HepG2 (cell line): Measurements from ENCODE around the gene POLR1G. TPM values are rescaled to one million over a fixed set of nuclear protein-coding genes. Genes with fewer than 3 reads are reported as not detected.

Experiments
- ATAC-seq: fragments of 200-7000 bp; cut with Tn5 transposase; 3 replicates; pipeline ENCODE4 v1.9.1; 2020; ENCODE audit warnings: mild to moderate bottlenecking, moderate library complexity
- BruUV-seq: library from RNA; stranded (reverse); fragments of 400-500 nt; replicated peaks from 2 replicates; lab custom pipeline; 2021; lab: Mats Ljungman, UMichigan
- CTCF ChIA-PET: fragments of 300-600 bp; formaldehyde crosslinking; extraction: SDS; loops from one replicate; lab custom pipeline; 2021; ENCODE audit warnings: low total read pairs, inconsistent platforms, low intra/inter-chr PET ratio; lab: Yijun Ruan, JAX
- POLR2A ChIA-PET: fragments of 350-600 bp; sonication (Branson Sonifier 250); formaldehyde crosslinking; loops from one replicate; lab custom pipeline; 2020; ENCODE audit warnings: antibody characterized with exemption, inconsistent platforms; lab: Yijun Ruan, JAX
- DNase-seq: peaks from one replicate; pipeline ENCODE4 v3.0.0-alpha.2; 2015; ENCODE audit warnings: low spot score
- FAIRE-seq: peaks from 3 replicates; lab custom pipeline; 2011; peaks lifted over from hg19 to GRCh38; lab: Jason Lieb, UNC
- H2AFZ ChIP-seq: one replicate; pipeline ENCODE4 v1.6.1; 2011; ENCODE audit warnings: low read length, inconsistent platforms
- H3K27ac ChIP-seq: fragments of 300-600 bp; 3 replicates; pipeline ENCODE4 v1.8.0; 2011; ENCODE audit warnings: mixed run types, mild to moderate bottlenecking, mixed read lengths, low read length, inconsistent platforms; ENCODE audit not compliant: insufficient read depth; ENCODE audit errors: extremely low read length
- H3K27me3 ChIP-seq, 2 experiments: fragments of 200-600 bp in 1 of 2; 2 replicates in 1 of 2; 3 replicates in 1 of 2; pipeline versions ENCODE4 v1.6.0 to v1.8.0; 2011; ENCODE audit warnings: low read length in 2 of 2, mild to moderate bottlenecking in 2 of 2, moderate library complexity in 2 of 2, inconsistent platforms in 1 of 2; ENCODE audit not compliant: insufficient read depth in 2 of 2, control insufficient read depth in 1 of 2
- H3K36me3 ChIP-seq, 2 experiments: fragments of 200-600 bp in 1 of 2; replicated peaks in 1 of 2; 2 replicates in 1 of 2; 3 replicates in 1 of 2; pipeline versions ENCODE4 v1.5.1 to v1.8.0; 2011; ENCODE audit warnings: low read length in 2 of 2, inconsistent platforms in 1 of 2; ENCODE audit not compliant: insufficient read depth in 2 of 2, control insufficient read depth in 1 of 2
- H3K4me1 ChIP-seq: 2 replicates; pipeline ENCODE4 v1.5.1; 2012; ENCODE audit warnings: low read length, inconsistent platforms; ENCODE audit not compliant: insufficient read depth
- H3K4me2 ChIP-seq: 2 replicates; pipeline ENCODE4 v1.6.0; 2011; ENCODE audit warnings: low read depth, low read length, inconsistent platforms
- H3K4me3 ChIP-seq, 3 experiments: fragments of 200-600 bp in 1 of 3; sonication (generic), shearing (Covaris generic) in 1 of 3; replicated peaks in 1 of 3; 2 replicates each; pipeline ENCODE4 v1.5.1; 2011 to 2016; ENCODE audit warnings: low read length in 3 of 3, inconsistent platforms in 2 of 3, low read depth in 2 of 3, mild to moderate bottlenecking in 2 of 3, control low read depth in 1 of 3, mixed read lengths in 1 of 3; ENCODE audit not compliant: insufficient read depth in 1 of 3
- H3K79me2 ChIP-seq: one replicate; pipeline ENCODE4 v1.6.1; 2011; ENCODE audit warnings: low read length, inconsistent platforms; ENCODE audit not compliant: insufficient read depth
- H3K9ac ChIP-seq: 2 replicates; pipeline ENCODE4 v1.6.0; 2011; ENCODE audit warnings: mild to moderate bottlenecking, low read depth, low read length, inconsistent platforms; ENCODE audit not compliant: insufficient read depth
- H3K9me3 ChIP-seq: 2 replicates; pipeline ENCODE4 v1.5.1; 2012; ENCODE audit warnings: mild to moderate bottlenecking, low read length
- H4K20me1 ChIP-seq: 2 replicates; pipeline ENCODE4 v1.6.0; 2011; ENCODE audit warnings: inconsistent platforms, mild to moderate bottlenecking, low read length, moderate library complexity; ENCODE audit not compliant: insufficient read depth
- ATF4 ChIP-seq, 2 experiments: fragments of 450-650 bp in 1 of 2; sonication (generic) in 1 of 2; formaldehyde crosslinking; IDR thresholded peaks; 2 replicates each; pipeline versions ENCODE4 v1.5.0 to v1.8.0; 2020 to 2022; ENCODE audit warnings: mild to moderate bottlenecking in 1 of 2, missing genetic modification reagents in 1 of 2
- DPF2 ChIP-seq: sonication (generic); formaldehyde crosslinking; IDR thresholded peaks from 2 replicates; pipeline ENCODE4 v1.4.0; 2020; ENCODE audit warnings: mild to moderate bottlenecking, low read depth, missing genetic modification reagents, borderline replicate concordance
- FIP1L1 ChIP-seq: fragments of 200-400 bp; formaldehyde crosslinking; IDR thresholded peaks from 2 replicates; pipeline ENCODE4 v1.6.1; 2018; ENCODE audit warnings: low read depth, mild to moderate bottlenecking, low read length, moderate library complexity, borderline replicate concordance; ENCODE audit not compliant: insufficient read depth
- GATAD2A ChIP-seq: IDR thresholded peaks from 2 replicates; pipeline ENCODE4 v1.6.1; 2016
- HBP1 ChIP-seq: IDR thresholded peaks from 2 replicates; pipeline ENCODE4 v1.6.1; 2016; ENCODE audit warnings: low read depth, control low read depth
- IKZF4 ChIP-seq: sonication (generic); formaldehyde crosslinking; IDR thresholded peaks from 2 replicates; pipeline ENCODE4 v1.5.1; 2020; ENCODE audit warnings: borderline replicate concordance, mild to moderate bottlenecking, low read depth, missing genetic modification reagents; ENCODE audit errors: not compliant biosample characterization
- KLF6 ChIP-seq: IDR thresholded peaks from 2 replicates; pipeline ENCODE4 v1.8.0; 2016; ENCODE audit warnings: missing biosample characterization, missing genetic modification reagents
- MAFK ChIP-seq, 2 experiments: IDR thresholded peaks in 1 of 2; conservative IDR thresholded peaks in 1 of 2; 2 replicates each; pipeline ENCODE4 v1.6.1; 2011; ENCODE audit warnings: improper control_type of control experiment in 2 of 2, low read length in 2 of 2
- MXI1 ChIP-seq: IDR thresholded peaks from 3 replicates; pipeline ENCODE4 v1.6.1; 2012; ENCODE audit warnings: low read depth, low read length, inconsistent platforms, borderline replicate concordance
- NR2F6 ChIP-seq, 2 experiments: IDR thresholded peaks; 2 replicates each; pipeline ENCODE4 v1.6.1; 2016; ENCODE audit warnings: antibody characterized with exemption in 1 of 2, mild to moderate bottlenecking in 1 of 2
- NRL ChIP-seq: sonication (generic); formaldehyde crosslinking; IDR thresholded peaks from 2 replicates; pipeline ENCODE4 v1.5.0; 2020; ENCODE audit warnings: missing genetic modification reagents, mild to moderate bottlenecking, moderate library complexity, borderline replicate concordance
- PCBP1 ChIP-seq: fragments of 200-400 bp; formaldehyde crosslinking; IDR thresholded peaks from 2 replicates; pipeline ENCODE4 v1.6.1; 2017; ENCODE audit warnings: mild to moderate bottlenecking, low read depth, low read length, borderline replicate concordance
- RFX5 ChIP-seq: IDR thresholded peaks from 2 replicates; pipeline ENCODE4 v1.6.1; 2011; ENCODE audit warnings: low read depth, low read length, improper control_type of control experiment
- TCF7L2 ChIP-seq: IDR thresholded peaks from 2 replicates; pipeline ENCODE4 v1.6.1; 2011; ENCODE audit warnings: mild to moderate bottlenecking, low read depth, low read length, moderate library complexity
- ZNF160 ChIP-seq: sonication (generic); formaldehyde crosslinking; IDR thresholded peaks from 2 replicates; pipeline ENCODE4 v1.8.0; 2022; ENCODE audit warnings: mild to moderate bottlenecking, inconsistent platforms, missing genetic modification reagents
- ZNF678 ChIP-seq: sonication (generic); formaldehyde crosslinking; IDR thresholded peaks from 2 replicates; pipeline ENCODE4 v1.4.0; 2020; ENCODE audit warnings: mild to moderate bottlenecking, missing genetic modification reagents
- ZNF720 ChIP-seq: sonication (generic); formaldehyde crosslinking; IDR thresholded peaks from 2 replicates; pipeline ENCODE4 v1.4.0; 2020; ENCODE audit warnings: missing genetic modification reagents
- ZNF737 ChIP-seq: sonication (generic); formaldehyde crosslinking; IDR thresholded peaks from 2 replicates; pipeline ENCODE4 v1.5.0; 2020; ENCODE audit warnings: missing genetic modification reagents, mild to moderate bottlenecking, borderline replicate concordance
- ZNF839 ChIP-seq: sonication (generic); formaldehyde crosslinking; IDR thresholded peaks from 2 replicates; pipeline ENCODE4 v1.4.0; 2020; ENCODE audit warnings: missing genetic modification reagents, mild to moderate bottlenecking, borderline replicate concordance
- WGBS: methylation state at CpG from one replicate; pipeline ENCODE4 v1.1.6; 2017; ENCODE audit warnings: low lambda C conversion rate; 5-methylcytosine and 5-hydroxymethylcytosine counted together
- in situ Hi-C: cut with HindIII; loops from 2 replicates; pipeline ENCODE4 v1.10.0; 2017; ENCODE audit warnings: low pct_unique_long_range_greater_than_20kb; ENCODE audit not compliant: extremely low pct_ligation_motif_present
- intact Hi-C: fragments of 100-400 bp; cut with micrococcal nuclease; formaldehyde crosslinking; loops from one replicate; pipeline ENCODE4 v1.10.0; 2022; ENCODE audit not compliant: unreplicated experiment
- polyA plus RNA-seq, 8 experiments: library from polyadenylated mRNA; depleted of rRNA in 3 of 8; stranded (reverse) in 7 of 8; unstranded in 1 of 8; fragments of >200 nt; fragmentation: Illumina TruSeq in 4 of 8; extraction: Trizol in 4 of 8; gene quantifications; 2 replicates each; pipeline versions ENCODE4 v1.2.1 to v1.2.3, GENCODE V29; 2011 to 2016; ENCODE audit warnings: low read depth in 4 of 8, missing spikeins in 1 of 8, mixed read lengths in 1 of 8; ENCODE audit not compliant: insufficient read depth in 1 of 8
- total RNA-seq, 5 experiments: library from RNA; depleted of rRNA; stranded (reverse); fragments of >200 nt; fragmentation: Illumina TruSeq; extraction: Trizol; gene quantifications; 2 replicates each; pipeline ENCODE4 v1.2.3, GENCODE V29; 2016; ENCODE audit warnings: low read depth in 1 of 5
- TF ChIP-seq, protein P1 (sequence below): sonication (generic); formaldehyde crosslinking; IDR thresholded peaks from 2 replicates; pipeline ENCODE4 v1.8.0; 2022; ENCODE audit warnings: mild to moderate bottlenecking, missing genetic modification reagents, moderate library complexity
- TF ChIP-seq, protein P2 (sequence below): IDR thresholded peaks from 2 replicates; pipeline ENCODE4 v1.6.1; 2016; ENCODE audit warnings: mild to moderate bottlenecking, missing biosample characterization, missing genetic modification reagents

POLR1G gene
- total and polyA plus RNA-seq, 2 of the 13 experiments (the other 11 are each of a cell fraction or from before 2014, with no cell fraction given) = 3.5 to 20.8 TPM

GRCh38 chr19:45423033-45423588 lies 16.7 kb downstream of the POLR1G start:
- Histone ChIP-seq H3K9me3 (no peaks in the 10 kb centered on the region), H3K4me2 (peak overlapping the region; percentile 94), H2AFZ (no peak overlapping the region), H3K4me1 (peaks cover 40% of the 10 kb centered on the region), H3K36me3 (peaks cover 0 to 14% of the 10 kb centered on the region in 2 experiments; a peak in 1 of 5 replicates), H4K20me1 (no peaks in the 10 kb centered on the region), H3K9ac (peak overlapping the region; percentile 83), H3K4me3 (peak overlapping the region; percentile 73 to 94 (median 83)), H3K79me2 (peaks cover 9% of the 10 kb centered on the region), H3K27ac (peak overlapping the region; percentile 87), H3K27me3 (no peaks in the 10 kb centered on the region; a peak in 1 of 5 replicates)
- ATAC-seq = no peak
- CTCF ChIA-PET = no interaction called here
- DNase-seq = no peak
- in situ Hi-C loops (loop anchor here (10.0 kb wide), 1 partner anchor 52 kb away; no protein-coding TSS in a partner anchor), intact Hi-C loops (loop anchor here (2.0 kb wide), 1 partner anchor 160 kb away; no protein-coding TSS in a partner anchor)
- TSS peak; percentile 73 for BruUV-seq
- POLR2A ChIA-PET = interaction anchor here (0.7 to 1.7 kb wide), 2 partner anchors 46 to 55 kb away, joined by 6 read pairs; no protein-coding TSS in a partner anchor
- FAIRE-seq = peak; percentile 83
- 23% methylated on average over 11 of the region's 20 CpGs for WGBS
- TF ChIP-seq MAFK (conservative IDR thresholded peaks at IDR 0.05 in 1 of 2, IDR thresholded peaks at IDR 0.05 in 1 of 2; ENCODE audit: low read length in 2 of 2) (no peak), KLF6 (CRISPR knock-in tag) (no peak), MXI1 (no peak), HBP1 (CRISPR knock-in tag) (no peak), DPF2 (CRISPR knock-in tag) (no peak), ATF4 (CRISPR knock-in tag; IDR thresholded peaks at IDR 0.05) (no peak), NR2F6 (IDR thresholded peaks at IDR 0.05) (peak; percentile 53; the same call in 1 of the 2 replicates), NR2F6 (CRISPR knock-in tag; IDR thresholded peaks at IDR 0.05) (0 out of 2 replicates have a peak, but pooled peaks have one; percentile 8), ZNF720 (CRISPR knock-in tag) (no peak), GATAD2A (CRISPR knock-in tag) (no peak), ZNF160 (CRISPR knock-in tag) (peak; percentile 22; the same call in 1 of the 2 replicates), NRL (CRISPR knock-in tag) (peak; percentile 10; the same call in 1 of the 2 replicates), FIP1L1 (no peak), ZNF737 (CRISPR knock-in tag) (no peak), TCF7L2 (no peak), IKZF4 (CRISPR knock-in tag) (peak; percentile 5), PCBP1 (no peak), ZNF839 (CRISPR knock-in tag) (no peak), ZNF678 (CRISPR knock-in tag) (no peak), RFX5 (no peak)
- TF ChIP-seq, protein P1, sequence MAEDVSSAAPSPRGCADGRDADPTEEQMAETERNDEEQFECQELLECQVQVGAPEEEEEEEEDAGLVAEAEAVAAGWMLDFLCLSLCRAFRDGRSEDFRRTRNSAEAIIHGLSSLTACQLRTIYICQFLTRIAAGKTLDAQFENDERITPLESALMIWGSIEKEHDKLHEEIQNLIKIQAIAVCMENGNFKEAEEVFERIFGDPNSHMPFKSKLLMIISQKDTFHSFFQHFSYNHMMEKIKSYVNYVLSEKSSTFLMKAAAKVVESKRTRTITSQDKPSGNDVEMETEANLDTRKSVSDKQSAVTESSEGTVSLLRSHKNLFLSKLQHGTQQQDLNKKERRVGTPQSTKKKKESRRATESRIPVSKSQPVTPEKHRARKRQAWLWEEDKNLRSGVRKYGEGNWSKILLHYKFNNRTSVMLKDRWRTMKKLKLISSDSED (CRISPR knock-in tag) = no peak
- TF ChIP-seq, protein P2, sequence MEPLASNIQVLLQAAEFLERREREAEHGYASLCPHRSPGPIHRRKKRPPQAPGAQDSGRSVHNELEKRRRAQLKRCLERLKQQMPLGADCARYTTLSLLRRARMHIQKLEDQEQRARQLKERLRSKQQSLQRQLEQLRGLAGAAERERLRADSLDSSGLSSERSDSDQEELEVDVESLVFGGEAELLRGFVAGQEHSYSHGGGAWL (CRISPR knock-in tag) = 0 out of 2 replicates have a peak, but pooled peaks have one; percentile 14
